ENCODE data around the gene DST.

The DST gene

DNA sequence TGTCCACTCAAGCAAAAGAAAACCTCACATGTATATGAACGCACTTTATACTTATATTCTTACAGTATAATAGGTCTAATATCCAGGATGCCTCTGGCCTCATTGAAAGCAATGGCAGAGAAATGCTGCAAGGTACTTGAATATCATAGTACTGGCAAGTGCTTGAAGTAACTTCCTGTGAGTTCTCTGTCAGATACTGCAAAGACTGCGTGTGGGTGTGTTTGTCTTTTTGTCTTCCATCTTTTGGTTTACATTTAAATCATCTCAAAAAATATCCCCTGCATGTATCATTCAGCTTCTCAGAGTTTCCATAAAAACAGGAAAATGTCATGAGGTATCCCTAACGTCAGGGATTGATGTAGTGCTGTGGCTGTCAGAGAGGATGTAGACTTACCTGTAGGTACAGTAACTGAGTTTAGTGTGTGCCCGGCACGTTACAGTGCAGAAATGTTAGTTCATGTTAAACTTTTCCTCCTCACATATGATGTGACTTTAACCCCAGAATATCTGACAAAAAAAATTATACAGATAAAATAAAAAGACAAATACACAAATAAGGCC, 184.3 kb downstream of the DST start:
- no peaks in the 10 kb centered on the region for H3K4me1 ChIP-seq (ENCODE audit: control insufficient read depth, insufficient read depth, low read length)
- no peaks in the 10 kb centered on the region for H3K9me3 ChIP-seq (ENCODE audit: control insufficient read depth, insufficient read depth, low read length)
- no peak overlapping the region for H3K9ac ChIP-seq (ENCODE audit: low read depth, low read length)
- no peaks in the 10 kb centered on the region for H3K27me3 ChIP-seq (ENCODE audit: control insufficient read depth, insufficient read depth, low read length)
- peaks cover 12% of the 10 kb centered on the region for H3K36me3 ChIP-seq (ENCODE audit: control insufficient read depth, insufficient read depth, low read length)
- H3K4me3 ChIP-seq (ENCODE audit: low read depth, low read length) = no peak overlapping the region

DNA sequence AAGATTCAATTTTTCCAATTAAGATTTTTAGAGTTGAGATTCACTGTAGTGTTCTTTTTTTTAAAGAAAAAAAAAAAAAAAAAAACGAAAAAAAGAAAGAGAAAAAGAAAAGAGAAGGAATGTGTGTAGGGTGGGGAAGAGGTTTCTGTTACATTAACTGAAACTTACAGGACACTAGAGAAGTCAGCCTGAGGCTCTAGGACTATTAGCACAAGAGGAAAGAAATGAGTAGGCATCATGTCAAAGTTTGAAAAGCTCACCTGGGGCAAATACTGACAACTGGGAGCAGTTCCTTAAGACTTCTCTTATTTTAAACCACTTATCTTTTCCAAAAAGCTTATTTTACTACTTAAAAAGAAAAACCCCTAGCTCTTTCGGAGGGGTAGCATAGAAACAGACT, 185.9 kb downstream of the DST start:
- Histone ChIP-seq H3K9ac (ENCODE audit: low read depth, low read length) (no peak overlapping the region), H3K4me3 (ENCODE audit: low read depth, low read length) (no peak overlapping the region), H3K36me3 (ENCODE audit: control insufficient read depth, insufficient read depth, low read length) (peaks cover 12% of the 10 kb centered on the region), H3K27me3 (ENCODE audit: control insufficient read depth, insufficient read depth, low read length) (no peaks in the 10 kb centered on the region), H3K9me3 (ENCODE audit: control insufficient read depth, insufficient read depth, low read length) (no peaks in the 10 kb centered on the region), H3K4me1 (ENCODE audit: control insufficient read depth, insufficient read depth, low read length) (no peaks in the 10 kb centered on the region)

DNA sequence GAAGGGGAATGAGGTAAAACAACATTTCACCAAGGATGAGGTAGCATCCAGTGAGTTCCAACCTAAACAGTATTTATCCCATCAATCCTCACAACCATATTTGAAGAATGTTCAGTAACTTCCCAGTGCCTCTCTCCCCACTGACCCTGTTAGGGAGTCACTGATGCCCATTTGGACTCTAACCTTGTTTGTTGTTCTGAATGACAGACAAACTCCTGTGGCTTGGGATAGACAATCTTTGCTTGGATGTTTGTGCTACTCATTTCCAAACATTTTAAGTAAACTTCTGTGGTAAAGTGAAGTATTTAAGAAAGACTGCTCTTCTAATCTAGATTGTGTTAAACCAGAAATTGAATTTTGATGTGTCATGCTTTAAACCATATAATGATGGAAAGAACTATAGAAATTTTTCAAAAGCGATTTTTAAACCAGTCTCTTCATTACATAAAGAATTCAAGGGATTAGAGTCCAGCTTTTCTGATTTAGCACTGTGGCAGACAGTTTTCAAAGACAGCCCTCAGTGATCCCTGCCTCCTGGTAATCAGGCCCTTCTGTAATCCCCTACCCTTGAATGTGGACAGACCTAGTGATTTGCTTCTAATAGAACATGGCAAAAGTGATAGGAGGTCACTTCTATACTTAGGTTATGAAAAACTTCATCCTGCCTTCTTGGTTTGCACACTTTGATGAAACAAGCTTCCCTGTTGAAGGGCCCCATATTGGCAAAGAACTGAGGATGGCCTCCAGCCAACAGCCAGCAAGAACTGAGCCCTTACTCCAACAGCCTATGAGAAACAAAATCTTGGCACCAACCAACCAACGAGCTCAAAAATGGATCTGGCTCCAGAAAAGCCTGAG, 191.6 kb downstream of the DST start:
- Histone ChIP-seq H3K9me3 (ENCODE audit: control insufficient read depth, insufficient read depth, low read length) (no peaks in the 10 kb centered on the region), H3K36me3 (ENCODE audit: control insufficient read depth, insufficient read depth, low read length) (no peaks in the 10 kb centered on the region), H3K9ac (ENCODE audit: low read depth, low read length) (no peak overlapping the region), H3K4me3 (ENCODE audit: low read depth, low read length) (no peak overlapping the region), H3K4me1 (ENCODE audit: control insufficient read depth, insufficient read depth, low read length) (no peaks in the 10 kb centered on the region), H3K27me3 (ENCODE audit: control insufficient read depth, insufficient read depth, low read length) (no peaks in the 10 kb centered on the region)

- Histone ChIP-seq H3K4me1 (ENCODE audit: control insufficient read depth, insufficient read depth, low read length) (no peaks in the 10 kb centered on the region), H3K27me3 (ENCODE audit: control insufficient read depth, insufficient read depth, low read length) (no peaks in the 10 kb centered on the region), H3K36me3 (ENCODE audit: control insufficient read depth, insufficient read depth, low read length) (no peaks in the 10 kb centered on the region), H3K9me3 (ENCODE audit: control insufficient read depth, insufficient read depth, low read length) (no peaks in the 10 kb centered on the region), H3K9ac (ENCODE audit: low read depth, low read length) (no peak overlapping the region), H3K4me3 (ENCODE audit: low read depth, low read length) (no peak overlapping the region)
Measured at GRCh38 chr6:56450376-56450775, 192.3 kb downstream of the DST start.

DNA sequence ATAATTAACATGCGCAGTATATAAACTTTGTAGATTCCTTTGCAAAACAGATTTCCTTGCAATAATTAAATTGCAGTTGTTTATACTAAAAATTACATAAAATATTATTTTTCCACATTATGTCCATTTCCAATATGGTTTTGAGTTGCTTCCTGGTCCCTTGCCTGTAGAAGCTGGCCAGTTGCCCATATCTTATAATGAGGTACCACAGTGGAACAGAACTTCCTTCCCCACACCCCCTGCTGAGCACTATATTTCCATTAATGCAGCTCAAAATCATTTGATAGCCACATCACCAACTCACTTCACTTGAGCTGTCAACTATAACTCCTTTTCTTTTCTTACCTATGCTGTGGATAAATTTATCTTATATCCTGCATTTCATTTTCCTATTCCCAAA, 194.6 kb downstream of the DST start:
- no peak overlapping the region for H3K9ac ChIP-seq (ENCODE audit: low read depth, low read length)
- no peak overlapping the region for H3K4me3 ChIP-seq (ENCODE audit: low read depth, low read length)
- no peaks in the 10 kb centered on the region for H3K4me1 ChIP-seq (ENCODE audit: control insufficient read depth, insufficient read depth, low read length)
- no peaks in the 10 kb centered on the region for H3K27me3 ChIP-seq (ENCODE audit: control insufficient read depth, insufficient read depth, low read length)
- no peaks in the 10 kb centered on the region for H3K9me3 ChIP-seq (ENCODE audit: control insufficient read depth, insufficient read depth, low read length)
- H3K36me3 ChIP-seq (ENCODE audit: control insufficient read depth, insufficient read depth, low read length) = no peaks in the 10 kb centered on the region

DNA sequence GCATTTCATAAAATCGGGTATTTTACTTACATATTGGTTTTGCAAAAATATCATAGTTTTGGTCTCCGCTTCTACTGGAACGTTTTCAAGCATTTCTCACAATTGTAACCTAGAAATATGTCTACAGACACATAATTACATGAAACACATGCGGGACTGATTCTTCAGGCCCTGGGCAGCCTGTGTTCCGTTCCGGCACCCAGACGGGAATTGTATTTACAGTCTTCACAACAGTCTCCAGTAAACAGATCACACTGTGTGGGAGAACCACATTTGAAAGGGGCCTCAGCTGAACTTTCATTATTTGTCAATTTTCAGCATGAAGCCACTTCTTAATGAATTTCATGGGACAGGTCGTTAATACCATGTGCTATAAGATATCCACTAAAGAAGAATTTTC, 196.9 kb downstream of the DST start:
- Histone ChIP-seq H3K27me3 (ENCODE audit: control insufficient read depth, insufficient read depth, low read length) (no peaks in the 10 kb centered on the region), H3K9me3 (ENCODE audit: control insufficient read depth, insufficient read depth, low read length) (no peaks in the 10 kb centered on the region), H3K36me3 (ENCODE audit: control insufficient read depth, insufficient read depth, low read length) (no peaks in the 10 kb centered on the region), H3K9ac (ENCODE audit: low read depth, low read length) (no peak overlapping the region), H3K4me1 (ENCODE audit: control insufficient read depth, insufficient read depth, low read length) (no peaks in the 10 kb centered on the region), H3K4me3 (ENCODE audit: low read depth, low read length) (no peak overlapping the region)

- no peaks in the 10 kb centered on the region for H3K4me1 ChIP-seq (ENCODE audit: control insufficient read depth, insufficient read depth, low read length)
Measured at GRCh38 chr6:56444855-56445254, 197.8 kb downstream of the DST start.

GRCh38 chr6:56440551-56440981, 202.1 kb downstream of the DST start:
- H3K27me3 ChIP-seq (ENCODE audit: control insufficient read depth, insufficient read depth, low read length) = no peaks in the 10 kb centered on the region
- H3K36me3 ChIP-seq (ENCODE audit: control insufficient read depth, insufficient read depth, low read length) = no peaks in the 10 kb centered on the region
- H3K4me3 ChIP-seq (ENCODE audit: low read depth, low read length) = no peak overlapping the region
- no peaks in the 10 kb centered on the region for H3K4me1 ChIP-seq (ENCODE audit: control insufficient read depth, insufficient read depth, low read length)
- no peak overlapping the region for H3K9ac ChIP-seq (ENCODE audit: low read depth, low read length)
- peaks cover 3% of the 10 kb centered on the region for H3K9me3 ChIP-seq (ENCODE audit: control insufficient read depth, insufficient read depth, low read length)

More at GRCh38 chr6:56444855-56445254, 197.8 kb downstream of the DST start:
- H3K4me3 ChIP-seq (ENCODE audit: low read depth, low read length) = no peak overlapping the region
- H3K36me3 ChIP-seq (ENCODE audit: control insufficient read depth, insufficient read depth, low read length) = no peaks in the 10 kb centered on the region
- no peak overlapping the region for H3K9ac ChIP-seq (ENCODE audit: low read depth, low read length)
- H3K27me3 ChIP-seq (ENCODE audit: control insufficient read depth, insufficient read depth, low read length) = no peaks in the 10 kb centered on the region
- no peaks in the 10 kb centered on the region for H3K9me3 ChIP-seq (ENCODE audit: control insufficient read depth, insufficient read depth, low read length)

- Histone ChIP-seq H3K27me3 (ENCODE audit: control insufficient read depth, insufficient read depth, low read length) (no peaks in the 10 kb centered on the region), H3K4me1 (ENCODE audit: control insufficient read depth, insufficient read depth, low read length) (no peaks in the 10 kb centered on the region), H3K4me3 (ENCODE audit: low read depth, low read length) (no peak overlapping the region), H3K9me3 (ENCODE audit: control insufficient read depth, insufficient read depth, low read length) (peaks cover 3% of the 10 kb centered on the region), H3K9ac (ENCODE audit: low read depth, low read length) (no peak overlapping the region), H3K36me3 (ENCODE audit: control insufficient read depth, insufficient read depth, low read length) (no peaks in the 10 kb centered on the region)
Measured at GRCh38 chr6:56437171-56437900, 205.4 kb downstream of the DST start.

- H3K4me1 ChIP-seq (ENCODE audit: control insufficient read depth, insufficient read depth, low read length) = no peaks in the 10 kb centered on the region
- H3K9me3 ChIP-seq (ENCODE audit: control insufficient read depth, insufficient read depth, low read length) = peaks cover 3% of the 10 kb centered on the region
- no peak overlapping the region for H3K4me3 ChIP-seq (ENCODE audit: low read depth, low read length)
- H3K36me3 ChIP-seq (ENCODE audit: control insufficient read depth, insufficient read depth, low read length) = no peaks in the 10 kb centered on the region
- H3K9ac ChIP-seq (ENCODE audit: low read depth, low read length) = no peak overlapping the region
- no peaks in the 10 kb centered on the region for H3K27me3 ChIP-seq (ENCODE audit: control insufficient read depth, insufficient read depth, low read length)
Measured at GRCh38 chr6:56435754-56436153, 206.9 kb downstream of the DST start.

DNA sequence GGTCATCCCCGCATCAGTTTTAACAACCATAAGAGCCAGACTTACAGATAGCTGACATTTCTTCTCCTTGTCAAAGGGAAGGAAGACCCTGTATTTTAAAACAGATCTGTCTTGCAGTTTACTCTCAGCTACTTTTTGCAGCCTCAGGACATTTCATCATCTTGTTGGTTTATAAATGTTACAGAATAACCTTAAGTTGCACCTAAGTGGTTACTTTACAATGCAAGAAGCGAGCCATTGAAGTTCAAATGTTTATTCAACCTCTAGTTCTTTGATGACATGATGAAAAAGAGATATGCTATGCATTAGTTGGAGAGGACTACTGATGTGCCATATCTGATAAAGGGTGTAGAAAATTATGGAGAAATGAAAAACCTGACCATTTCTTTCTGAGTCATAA, 207.4 kb downstream of the DST start:
- no peaks in the 10 kb centered on the region for H3K36me3 ChIP-seq (ENCODE audit: control insufficient read depth, insufficient read depth, low read length)
- H3K9me3 ChIP-seq (ENCODE audit: control insufficient read depth, insufficient read depth, low read length) = peaks cover 3% of the 10 kb centered on the region

GRCh38 chr6:56434606-56435005, 208.1 kb downstream of the DST start:
- no peaks in the 10 kb centered on the region for H3K27me3 ChIP-seq (ENCODE audit: control insufficient read depth, insufficient read depth, low read length)
- H3K36me3 ChIP-seq (ENCODE audit: control insufficient read depth, insufficient read depth, low read length) = no peaks in the 10 kb centered on the region
- H3K9ac ChIP-seq (ENCODE audit: low read depth, low read length) = no peak overlapping the region
- H3K4me1 ChIP-seq (ENCODE audit: control insufficient read depth, insufficient read depth, low read length) = no peaks in the 10 kb centered on the region
- no peak overlapping the region for H3K4me3 ChIP-seq (ENCODE audit: low read depth, low read length)
- peaks cover 1% of the 10 kb centered on the region for H3K9me3 ChIP-seq (ENCODE audit: control insufficient read depth, insufficient read depth, low read length)

More for the DNA sequence above, 207.4 kb downstream of the DST start:
- no peaks in the 10 kb centered on the region for H3K4me1 ChIP-seq (ENCODE audit: control insufficient read depth, insufficient read depth, low read length)
- no peak overlapping the region for H3K9ac ChIP-seq (ENCODE audit: low read depth, low read length)
- H3K4me3 ChIP-seq (ENCODE audit: low read depth, low read length) = no peak overlapping the region
- no peaks in the 10 kb centered on the region for H3K27me3 ChIP-seq (ENCODE audit: control insufficient read depth, insufficient read depth, low read length)
